Esophagus muscularis mucosa (tissue), 3 donors: ENCODE results near the gene SLC23A2.

Experiments used
- CTCF ChIP-seq, 3 experiments: fragments of 200-600 bp in 2 of 3; fragments of 450-650 bp in 1 of 3; sonication (generic) in 2 of 3; IDR thresholded peaks; one replicate each; pipeline ENCODE4 v1.5.1; 2017 to 2019; ENCODE audit warnings: antibody characterized with exemption in 3 of 3, mild to moderate bottlenecking in 2 of 3, moderate library complexity in 1 of 3
- POLR2AphosphoS5 ChIP-seq, 2 donors: sonication (generic); formaldehyde crosslinking; IDR thresholded peaks; one replicate each; pipeline ENCODE4 v1.6.1; 2017; ENCODE audit warnings: antibody characterized with exemption in 2 of 2

DNA sequence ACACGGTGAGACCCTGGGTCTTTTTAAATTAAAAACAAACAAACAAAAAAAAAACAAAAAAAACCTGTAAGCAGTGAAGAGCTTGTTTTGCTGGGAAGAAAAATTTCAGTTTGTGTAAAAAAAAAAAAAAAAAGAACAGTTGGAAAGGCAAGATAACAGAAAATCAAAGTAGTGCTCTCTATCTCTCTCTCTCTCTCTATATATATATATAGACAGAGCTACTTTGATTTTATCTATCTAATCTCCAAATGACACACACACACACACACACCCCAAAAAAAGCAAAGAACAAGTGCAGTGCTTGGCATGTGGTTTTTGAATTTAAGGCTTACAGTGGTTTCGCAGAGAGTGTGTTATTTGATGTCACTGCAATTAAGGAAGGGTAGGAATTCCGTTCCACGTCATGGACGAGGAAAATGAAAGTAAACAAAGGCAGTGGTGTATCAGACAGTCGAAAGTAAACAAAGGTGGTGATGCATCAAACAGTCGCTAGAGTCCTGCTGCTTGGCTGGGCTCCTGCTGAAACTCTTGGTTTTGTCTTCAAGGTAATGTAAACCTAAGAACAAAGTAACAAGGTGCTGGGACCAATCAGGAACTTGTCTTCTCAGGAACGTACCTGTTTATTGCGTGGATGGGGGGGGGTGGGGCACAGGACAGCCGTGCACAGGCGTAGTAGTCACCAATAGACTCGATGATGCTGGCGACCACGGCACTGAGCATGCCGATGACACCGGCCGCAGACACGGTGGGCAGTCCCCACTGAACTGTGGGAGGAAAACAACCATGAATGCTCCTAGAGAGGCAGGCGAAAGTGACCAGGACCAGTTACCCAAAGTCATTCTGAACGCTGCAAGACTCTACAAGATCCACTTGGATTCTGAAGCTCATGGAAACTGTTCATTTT, 131.8 kb downstream of the SLC23A2 start:
- no peak for TF ChIP-seq CTCF (IDR thresholded peaks at IDR 0.05)
- TF ChIP-seq POLR2AphosphoS5 (IDR thresholded peaks at IDR 0.05) = no peak
